Spleen (tissue), 7 donors: ENCODE measurements around the gene ATP9A.

Source experiments
- CTCF ChIP-seq, 11 experiments: fragments of 200-600 bp in 7 of 11; fragments of 450-650 bp in 4 of 11; sonication (generic) in 4 of 11; IDR thresholded peaks in 8 of 11; conservative IDR thresholded peaks in 3 of 11; 1 replicate in 7 of 11; 2 replicates in 4 of 11; pipeline versions ENCODE4 v1.4.0 to v1.8.0; 2016 to 2021; ENCODE audit warnings: antibody characterized with exemption in 11 of 11, inconsistent platforms in 4 of 11, mild to moderate bottlenecking in 1 of 11
- POLR2A ChIP-seq, 3 donors: fragments of 450-650 bp; IDR thresholded peaks; one replicate each; pipeline ENCODE4 v1.5.1; 2017; ENCODE audit warnings: antibody characterized with exemption in 3 of 3, mild to moderate bottlenecking in 1 of 3
- POLR2AphosphoS5 ChIP-seq, 3 donors: sonication (generic); formaldehyde crosslinking; IDR thresholded peaks; one replicate each; pipeline ENCODE4 v1.5.1; 2017; ENCODE audit warnings: antibody characterized with exemption in 3 of 3
- donor health status: DM: no; HTN: no; CAD: no; lungs with moderate emphysema.
- donor health status: DM: no; HTN: no; CAD: no.
- donor health status: DM: no; HTN: no; CAD: no.

GRCh38 chr20:51563174-51563485, 205.1 kb downstream of the ATP9A start:
- no peak for TF ChIP-seq CTCF (IDR thresholded peaks at IDR 0.05 in 8 of 11, conservative IDR thresholded peaks at IDR 0.05 in 3 of 11)
- TF ChIP-seq POLR2A (IDR thresholded peaks at IDR 0.05) = no peak
- no peak for TF ChIP-seq POLR2AphosphoS5 (IDR thresholded peaks at IDR 0.05)
